ENCODE measurements around the gene TRIM38. TPM values are rescaled to one million over a fixed set of nuclear protein-coding genes. Genes with fewer than 3 reads are reported as not detected.
A peak's percentile ranks its signal among the peaks of the same experiment; 100 is the strongest.

TRIM38 gene
- total and polyA plus RNA-seq, 9 donors = 3.8 to 10.3 (median 6.4) TPM

DNA sequence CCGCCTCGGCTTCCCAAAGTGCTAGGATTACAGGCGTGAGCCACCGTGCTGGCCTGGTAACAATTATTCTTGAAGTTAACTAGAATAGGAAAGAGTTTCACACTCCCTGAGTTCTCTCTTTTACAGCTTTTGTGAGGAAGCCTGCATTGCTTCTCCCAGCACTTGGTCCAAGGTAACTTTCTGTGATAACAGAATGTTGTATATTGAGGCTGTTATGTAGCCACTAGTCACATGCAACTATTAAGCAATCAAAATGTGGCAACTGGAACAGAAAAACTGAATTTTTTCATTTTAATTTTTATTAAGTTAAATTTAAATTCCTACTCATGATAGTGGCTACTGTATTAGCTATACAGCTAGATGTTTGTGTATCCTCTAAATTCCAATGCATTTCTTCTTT lies 2.5 kb downstream of the TRIM38 start:
- Histone ChIP-seq H3K27ac (no peak overlapping the region), H3K4me1 (ENCODE audit: insufficient read depth) (peaks cover 8% of the 10 kb centered on the region), H3K36me3 (no peaks in the 10 kb centered on the region), H3K4me3 (no peak overlapping the region), H3K9me3 (no peaks in the 10 kb centered on the region), H3K27me3 (no peaks in the 10 kb centered on the region)
- 93 to 96% (median 95%) methylated on average over 4 of the region's 4 CpGs for WGBS, 3 donors
- intact Hi-C loops (cut with DNase I) = no loop called here
- DNase-seq = no peak
- TF ChIP-seq POLR2A (IDR thresholded peaks at IDR 0.05) (no peak), EP300 (IDR thresholded peaks at IDR 0.05) (no peak)
- TF ChIP-seq, protein P1, sequence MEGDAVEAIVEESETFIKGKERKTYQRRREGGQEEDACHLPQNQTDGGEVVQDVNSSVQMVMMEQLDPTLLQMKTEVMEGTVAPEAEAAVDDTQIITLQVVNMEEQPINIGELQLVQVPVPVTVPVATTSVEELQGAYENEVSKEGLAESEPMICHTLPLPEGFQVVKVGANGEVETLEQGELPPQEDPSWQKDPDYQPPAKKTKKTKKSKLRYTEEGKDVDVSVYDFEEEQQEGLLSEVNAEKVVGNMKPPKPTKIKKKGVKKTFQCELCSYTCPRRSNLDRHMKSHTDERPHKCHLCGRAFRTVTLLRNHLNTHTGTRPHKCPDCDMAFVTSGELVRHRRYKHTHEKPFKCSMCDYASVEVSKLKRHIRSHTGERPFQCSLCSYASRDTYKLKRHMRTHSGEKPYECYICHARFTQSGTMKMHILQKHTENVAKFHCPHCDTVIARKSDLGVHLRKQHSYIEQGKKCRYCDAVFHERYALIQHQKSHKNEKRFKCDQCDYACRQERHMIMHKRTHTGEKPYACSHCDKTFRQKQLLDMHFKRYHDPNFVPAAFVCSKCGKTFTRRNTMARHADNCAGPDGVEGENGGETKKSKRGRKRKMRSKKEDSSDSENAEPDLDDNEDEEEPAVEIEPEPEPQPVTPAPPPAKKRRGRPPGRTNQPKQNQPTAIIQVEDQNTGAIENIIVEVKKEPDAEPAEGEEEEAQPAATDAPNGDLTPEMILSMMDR (IDR thresholded peaks at IDR 0.05) = no peak

DNA sequence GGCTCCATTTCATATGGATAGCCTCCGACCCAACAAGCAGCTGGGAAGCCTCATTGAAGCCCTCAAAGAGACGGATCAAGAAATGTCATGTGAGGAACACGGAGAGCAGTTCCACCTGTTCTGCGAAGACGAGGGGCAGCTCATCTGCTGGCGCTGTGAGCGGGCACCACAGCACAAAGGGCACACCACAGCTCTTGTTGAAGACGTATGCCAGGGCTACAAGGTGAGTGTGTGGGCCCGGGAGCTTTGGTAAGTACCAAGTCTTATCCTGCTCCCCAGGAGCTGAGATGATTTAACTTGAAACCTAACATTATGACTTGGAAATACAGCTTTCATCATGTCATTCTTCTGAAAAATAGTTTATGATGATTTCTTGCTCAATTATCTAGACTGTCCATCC lies 4.1 kb downstream of the TRIM38 start:
- no peak overlapping the region for H3K4me3 ChIP-seq

DNA sequence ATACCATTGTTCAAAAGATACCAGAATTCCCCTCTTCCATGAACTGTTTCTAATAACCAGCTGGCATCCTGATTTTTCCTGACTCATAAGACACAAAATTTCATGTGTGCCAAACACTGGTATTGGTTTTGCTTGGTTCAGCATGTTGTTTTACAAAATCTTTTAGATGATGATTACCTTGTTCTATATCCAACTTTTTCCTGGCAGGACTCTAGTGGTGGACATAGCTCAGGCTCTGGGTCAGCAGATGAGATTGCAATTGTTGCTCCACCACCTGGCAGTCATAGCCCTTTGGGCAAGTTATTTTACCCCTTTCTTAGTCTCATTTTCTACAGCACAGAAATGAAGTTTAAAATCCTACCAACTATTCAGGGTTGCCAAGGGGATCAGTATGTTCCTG lies 6.2 kb downstream of the TRIM38 start:
- H3K36me3 ChIP-seq = no peaks in the 10 kb centered on the region
- no peaks in the 10 kb centered on the region for H3K27me3 ChIP-seq
- H3K4me1 ChIP-seq (ENCODE audit: insufficient read depth) = peaks cover 5% of the 10 kb centered on the region
- no peak overlapping the region for H3K27ac ChIP-seq
- H3K4me3 ChIP-seq = no peak overlapping the region
- TF ChIP-seq POLR2A (IDR thresholded peaks at IDR 0.05) (no peak), EP300 (IDR thresholded peaks at IDR 0.05) (no peak)
- TF ChIP-seq, protein P1 (IDR thresholded peaks at IDR 0.05) = no peak
- no peak for DNase-seq
- H3K9me3 ChIP-seq = no peaks in the 10 kb centered on the region
- intact Hi-C loops (cut with DNase I) = no loop called here

More for the DNA sequence above, 4.1 kb downstream of the TRIM38 start:
- no peak for TF ChIP-seq POLR2A (IDR thresholded peaks at IDR 0.05)
- TF ChIP-seq, protein P1 (IDR thresholded peaks at IDR 0.05) = no peak
- Histone ChIP-seq H3K27ac (no peak overlapping the region), H3K9me3 (no peaks in the 10 kb centered on the region), H3K4me1 (ENCODE audit: insufficient read depth) (peaks cover 8% of the 10 kb centered on the region), H3K27me3 (no peaks in the 10 kb centered on the region), H3K36me3 (no peaks in the 10 kb centered on the region)
- WGBS, 3 donors = 92 to 95% (median 92%) methylated on average over 9 of the region's 9 CpGs
- intact Hi-C loops (cut with DNase I) = no loop called here
- DNase-seq = no peak

DNA sequence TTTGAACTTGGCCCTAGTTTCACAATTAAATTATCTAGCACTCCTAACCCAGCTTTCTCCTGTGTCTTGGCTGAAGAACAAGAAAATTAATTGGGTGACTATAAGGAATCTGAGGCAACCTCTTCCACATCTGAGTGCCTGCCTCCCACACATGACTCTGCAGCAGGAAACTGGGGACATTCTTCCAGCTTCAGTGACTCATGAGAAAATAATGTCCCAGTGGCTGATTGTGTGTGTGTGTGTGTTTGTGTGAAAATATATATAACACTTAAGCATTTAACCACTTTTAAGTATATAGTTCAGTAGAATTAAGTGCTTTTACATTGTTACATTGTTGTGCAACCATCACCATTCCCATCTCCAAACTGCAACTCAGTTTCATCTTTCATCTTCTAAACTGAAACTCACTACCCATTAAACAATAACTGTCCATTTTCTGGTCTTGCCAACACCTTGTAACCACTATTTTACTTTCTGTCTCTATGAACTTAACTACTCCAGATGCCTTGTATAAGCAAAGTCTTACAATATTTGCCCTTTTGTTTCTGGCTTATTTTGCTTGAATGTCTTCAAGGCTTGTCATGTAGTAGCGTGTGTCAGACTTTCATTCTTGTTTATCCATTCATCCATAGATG lies 8.7 kb downstream of the TRIM38 start:
- Histone ChIP-seq H3K4me1 (ENCODE audit: insufficient read depth) (peaks cover 4% of the 10 kb centered on the region), H3K27ac (no peak overlapping the region), H3K4me3 (no peak overlapping the region), H3K36me3 (no peaks in the 10 kb centered on the region), H3K9me3 (no peaks in the 10 kb centered on the region), H3K27me3 (no peaks in the 10 kb centered on the region)
- 90 to 93% (median 90%) methylated on average over 1 of the region's 1 CpG for WGBS, 3 donors
- peak in 2 of 5 donors; percentile 35 to 53 for DNase-seq
- TF ChIP-seq POLR2A (IDR thresholded peaks at IDR 0.05) = no peak
- TF ChIP-seq EP300 (IDR thresholded peaks at IDR 0.05) = no peak
- TF ChIP-seq, protein P1 (IDR thresholded peaks at IDR 0.05) = no peak
- intact Hi-C loops (cut with DNase I) = no loop called here
